ENCODE measurements around the gene TANC2.

DNA sequence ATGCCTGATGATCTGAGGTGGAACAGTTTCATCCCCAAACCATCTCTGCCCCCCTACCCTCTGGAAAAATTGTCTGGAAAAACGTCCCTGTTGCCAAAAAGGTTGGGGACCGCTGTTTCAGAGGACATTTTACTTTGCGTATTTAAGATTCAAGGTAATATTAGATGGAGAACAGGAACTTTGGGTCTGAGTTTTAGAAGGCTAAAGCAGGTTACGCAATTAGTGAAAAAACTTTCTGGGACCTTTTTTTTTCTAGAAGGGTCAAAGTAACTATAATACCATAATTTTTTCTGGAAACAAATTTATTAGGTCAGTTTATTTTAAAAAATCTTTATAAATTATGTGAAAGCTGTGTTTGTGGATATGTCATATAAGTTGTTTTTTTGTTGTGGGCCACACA is 5.8 kb downstream of the TANC2 start:
- TF ChIP-seq, protein P1, sequence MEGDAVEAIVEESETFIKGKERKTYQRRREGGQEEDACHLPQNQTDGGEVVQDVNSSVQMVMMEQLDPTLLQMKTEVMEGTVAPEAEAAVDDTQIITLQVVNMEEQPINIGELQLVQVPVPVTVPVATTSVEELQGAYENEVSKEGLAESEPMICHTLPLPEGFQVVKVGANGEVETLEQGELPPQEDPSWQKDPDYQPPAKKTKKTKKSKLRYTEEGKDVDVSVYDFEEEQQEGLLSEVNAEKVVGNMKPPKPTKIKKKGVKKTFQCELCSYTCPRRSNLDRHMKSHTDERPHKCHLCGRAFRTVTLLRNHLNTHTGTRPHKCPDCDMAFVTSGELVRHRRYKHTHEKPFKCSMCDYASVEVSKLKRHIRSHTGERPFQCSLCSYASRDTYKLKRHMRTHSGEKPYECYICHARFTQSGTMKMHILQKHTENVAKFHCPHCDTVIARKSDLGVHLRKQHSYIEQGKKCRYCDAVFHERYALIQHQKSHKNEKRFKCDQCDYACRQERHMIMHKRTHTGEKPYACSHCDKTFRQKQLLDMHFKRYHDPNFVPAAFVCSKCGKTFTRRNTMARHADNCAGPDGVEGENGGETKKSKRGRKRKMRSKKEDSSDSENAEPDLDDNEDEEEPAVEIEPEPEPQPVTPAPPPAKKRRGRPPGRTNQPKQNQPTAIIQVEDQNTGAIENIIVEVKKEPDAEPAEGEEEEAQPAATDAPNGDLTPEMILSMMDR (IDR thresholded peaks at IDR 0.05), result no peak
- no peak for TF ChIP-seq POLR2AphosphoS5 (IDR thresholded peaks at IDR 0.05)
- no peak for TF ChIP-seq POLR2A (IDR thresholded peaks at IDR 0.05)

All from prostate gland (tissue), 2 donors.